K562 (cell line): ENCODE measurements around the gene NKAIN4. TPM values are rescaled to one million over a fixed set of nuclear protein-coding genes. Genes with fewer than 3 reads are reported as not detected.
A peak's percentile ranks its signal among the peaks of the same experiment; 100 is the strongest.

ENCODE experiments used
- ATAC-seq: fragments of 200-7000 bp; cut with Tn5 transposase; 3 replicates; pipeline ENCODE4 v1.9.1; 2020; ENCODE audit warnings: moderate library complexity
- BruUV-seq: library from RNA; stranded (reverse); fragments of 400-500 nt; replicated peaks from 2 replicates; lab custom pipeline; 2021; lab: Mats Ljungman, UMichigan
- CTCF ChIA-PET: fragments of 300-600 bp; formaldehyde crosslinking; extraction: SDS; loops from one replicate; lab custom pipeline; 2021; ENCODE audit warnings: low intra/inter-chr PET ratio; lab: Yijun Ruan, JAX
- POLR2A ChIA-PET: fragments of 300-600, 350-650 bp; sonication (Branson Sonifier 250); formaldehyde crosslinking; extraction: SDS; loops from one replicate; lab custom pipeline; 2021; ENCODE audit warnings: antibody characterized with exemption, inconsistent platforms; lab: Yijun Ruan, JAX
- DNase-seq, 4 experiments: peaks; one replicate each; pipeline versions ENCODE4 v3.0.0 to v3.0.0-alpha.2; 2011 to 2018; ENCODE audit warnings: low spot score in 3 of 4, mixed read lengths in 3 of 4; ENCODE audit errors: extremely low read depth in 1 of 4
- FAIRE-seq: peaks from 2 replicates; lab custom pipeline; 2011; peaks lifted over from hg19 to GRCh38; lab: Jason Lieb, UNC
- H2AFZ ChIP-seq: 2 replicates; pipeline ENCODE4 v1.6.0; 2011; ENCODE audit warnings: low read depth, low read length, control low read depth, inconsistent platforms
- H3K27ac ChIP-seq: fragments of 200-600 bp; 3 replicates; pipeline ENCODE4 v1.8.0; 2011; ENCODE audit warnings: low read depth, mild to moderate bottlenecking, control low read depth, inconsistent platforms, low read length, moderate library complexity, mixed read lengths; ENCODE audit errors: extremely low read depth
- H3K27me3 ChIP-seq, 2 experiments: fragments of 300-600 bp in 1 of 2; 2 replicates in 1 of 2; 3 replicates in 1 of 2; pipeline versions ENCODE4 v1.6.0 to v1.8.0; 2011; ENCODE audit warnings: inconsistent platforms in 2 of 2, low read length in 2 of 2, mild to moderate bottlenecking in 1 of 2, mixed read lengths in 1 of 2, moderate library complexity in 1 of 2; ENCODE audit not compliant: control insufficient read depth in 2 of 2, insufficient read depth in 2 of 2
- H3K36me3 ChIP-seq: fragments of 300-600 bp; 3 replicates; pipeline ENCODE4 v1.8.0; 2011; ENCODE audit warnings: mild to moderate bottlenecking, low read length, inconsistent platforms; ENCODE audit not compliant: control insufficient read depth, insufficient read depth
- H3K4me1 ChIP-seq, 2 experiments: fragments of 200-600 bp in 1 of 2; replicated peaks in 1 of 2; 2 replicates in 1 of 2; 3 replicates in 1 of 2; pipeline versions ENCODE4 v1.5.1 to v1.8.0; 2011; ENCODE audit warnings: inconsistent platforms in 2 of 2, low read length in 2 of 2, mild to moderate bottlenecking in 1 of 2, mixed read lengths in 1 of 2, moderate library complexity in 1 of 2; ENCODE audit not compliant: control insufficient read depth in 2 of 2, insufficient read depth in 2 of 2
- H3K4me2 ChIP-seq: 2 replicates; pipeline ENCODE4 v1.6.1; 2011; ENCODE audit warnings: low read length, control low read depth, inconsistent platforms, mixed read lengths; ENCODE audit not compliant: insufficient read depth
- H3K4me3 ChIP-seq: fragments of 200-600 bp; sonication (generic), shearing (Covaris generic); 2 replicates; pipeline ENCODE4 v1.5.1; 2016; ENCODE audit warnings: control low read depth, inconsistent platforms
- H3K79me2 ChIP-seq: fragments of 200-600 bp; 3 replicates; pipeline ENCODE4 v1.8.0; 2011; ENCODE audit warnings: low read length, inconsistent platforms; ENCODE audit not compliant: control insufficient read depth, insufficient read depth
- H3K9ac ChIP-seq, 2 experiments: 2 replicates each; pipeline versions ENCODE4 v1.6.0 to v1.6.1; 2011; ENCODE audit warnings: low read depth in 2 of 2, low read length in 2 of 2, control low read depth in 1 of 2, inconsistent platforms in 1 of 2, mild to moderate bottlenecking in 1 of 2, mixed read lengths in 1 of 2; ENCODE audit not compliant: insufficient read depth in 1 of 2
- H3K9me1 ChIP-seq: one replicate; pipeline ENCODE4 v1.6.0; 2011; ENCODE audit warnings: inconsistent platforms, mild to moderate bottlenecking, low read length, moderate library complexity; ENCODE audit not compliant: control insufficient read depth, insufficient read depth
- H3K9me3 ChIP-seq: replicated peaks from 2 replicates; pipeline ENCODE4 v1.5.1; 2011; ENCODE audit warnings: low read depth, low read length, inconsistent platforms; ENCODE audit not compliant: control insufficient read depth, insufficient read depth
- H4K20me1 ChIP-seq: replicated peaks from 2 replicates; pipeline ENCODE4 v1.6.1; 2011; ENCODE audit warnings: low read length, inconsistent platforms, mixed read lengths; ENCODE audit not compliant: control insufficient read depth, insufficient read depth
- CSDE1 ChIP-seq, 2 experiments: fragments of 450-650 bp; IDR thresholded peaks; 2 replicates each; pipeline ENCODE4 v1.6.1; 2016; ENCODE audit warnings: mild to moderate bottlenecking in 1 of 2
- GABPB1 ChIP-seq: sonication (generic); formaldehyde crosslinking; IDR thresholded peaks from 2 replicates; pipeline ENCODE4 v1.8.0; 2022; ENCODE audit warnings: mild to moderate bottlenecking, missing genetic modification reagents
- NFE2 ChIP-seq: IDR thresholded peaks from 2 replicates; pipeline ENCODE4 v1.6.1; 2014; ENCODE audit warnings: antibody characterized with exemption, low read depth
- POLR2AphosphoS2 ChIP-seq: IDR thresholded peaks from 2 replicates; pipeline ENCODE4 v1.6.1; 2012; ENCODE audit warnings: low read length, improper control_type of control experiment
- POLR2G ChIP-seq: fragments of 200-400 bp; formaldehyde crosslinking; IDR thresholded peaks from 2 replicates; pipeline ENCODE4 v1.6.1; 2017; ENCODE audit warnings: low read depth, mild to moderate bottlenecking, antibody characterized with exemption, low read length, moderate library complexity
- YY1 ChIP-seq, 3 experiments: IDR thresholded peaks; 2 replicates each; pipeline ENCODE4 v1.6.1; 2011; ENCODE audit warnings: low read length in 2 of 3, mild to moderate bottlenecking in 2 of 3, moderate library complexity in 2 of 3, borderline replicate concordance in 1 of 3, control low read depth in 1 of 3, low read depth in 1 of 3; ENCODE audit not compliant: insufficient read depth in 3 of 3, insufficient replicate concordance in 2 of 3, control insufficient read depth in 1 of 3, insufficient read length in 1 of 3; ENCODE audit errors: extremely low read depth in 1 of 3
- ZNF41 ChIP-seq: fragments of 250-450 bp; sonication (Bioruptor Pico); conservative IDR thresholded peaks from 2 replicates; pipeline ENCODE4 v1.4.0; 2020; ENCODE audit warnings: mild to moderate bottlenecking
- WGBS: fragments of 100-300 bp; shearing (Covaris generic); methylation state at CpG from one replicate; pipeline ENCODE4 v1.1.6; 2016; ENCODE audit warnings: low coverage, mixed read lengths; ENCODE audit not compliant: insufficient coverage; ENCODE audit errors: missing lambda C conversion rate; 5-methylcytosine and 5-hydroxymethylcytosine counted together
- in situ Hi-C: fragments of 300-500 bp; cut with MboI; formaldehyde crosslinking; loops from 4 replicates; pipeline ENCODE4 v1.15.0; 2018; ENCODE audit warnings: inconsistent platforms, mixed read lengths
- intact Hi-C: fragments of 100-400 bp; cut with micrococcal nuclease; formaldehyde crosslinking; loops from 2 replicates; pipeline ENCODE4 v1.14.2; 2022
- polyA plus RNA-seq, 8 experiments: library from polyadenylated mRNA; depleted of rRNA in 4 of 8; stranded (reverse) in 5 of 8; unstranded in 3 of 8; fragments of >200 nt; fragmentation: Nextera tagmentation in 2 of 8; fragmentation: Illumina TruSeq in 1 of 8; extraction: Ambion mirVana in 2 of 8; extraction: Trizol in 1 of 8; gene quantifications; 2 replicates each; pipeline versions ENCODE4 v1.2.1 to v1.2.3, GENCODE V29; 2011 to 2014; ENCODE audit warnings: inconsistent platforms in 1 of 8, missing spikeins in 1 of 8
- total RNA-seq, 7 experiments: library from RNA; depleted of rRNA in 6 of 7; stranded (reverse); fragments of >200 nt in 6 of 7; fragmentation: Illumina TruSeq in 2 of 7; extraction: Trizol in 2 of 7; gene quantifications; 2 replicates each; pipeline versions ENCODE4 v1.2.1 to v1.2.3, GENCODE V29; 2011 to 2021; ENCODE audit warnings: low replicate concordance in 1 of 7
- TF ChIP-seq, protein P1 (sequence below): fragments of 450-650 bp; formaldehyde crosslinking; IDR thresholded peaks from 2 replicates; pipeline ENCODE4 v1.4.0; 2020; ENCODE audit warnings: mild to moderate bottlenecking, moderate library complexity
- TF ChIP-seq, protein P2 (sequence below): sonication (generic); formaldehyde crosslinking; IDR thresholded peaks from 2 replicates; pipeline ENCODE4 v1.8.1; 2023; ENCODE audit warnings: mild to moderate bottlenecking, missing genetic modification reagents

NKAIN4 gene
- total and polyA plus RNA-seq, 9 of the 15 experiments (the other 6 are each of a cell fraction or from before 2014, with no cell fraction given): not detected

DNA sequence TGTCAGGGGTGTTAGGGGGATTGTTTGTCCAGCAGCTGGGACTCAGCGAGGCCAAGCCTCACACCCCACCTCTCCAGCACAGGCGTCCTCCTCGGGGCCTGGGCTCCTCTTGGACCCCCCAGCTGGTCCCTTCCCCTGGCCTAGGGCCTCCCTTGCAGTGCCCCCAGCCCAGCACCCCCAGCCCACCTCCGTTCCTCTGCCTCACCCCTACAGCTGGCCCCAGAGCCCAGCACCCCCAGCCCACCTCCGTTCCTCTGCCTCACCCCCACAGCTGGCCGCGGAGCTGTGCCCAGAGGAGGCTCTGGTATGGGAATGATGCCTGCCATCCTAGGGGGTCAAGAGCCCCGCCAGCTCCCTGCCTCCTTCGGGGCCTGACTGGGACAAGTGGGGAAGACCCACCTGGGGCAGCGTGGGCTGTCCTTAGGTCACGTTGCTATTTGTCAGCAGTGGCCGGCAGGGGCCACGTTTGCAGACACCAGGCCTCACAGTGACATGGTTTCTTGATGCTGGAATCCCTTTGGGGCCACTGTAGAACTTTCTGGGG, 30.8 kb upstream of the NKAIN4 start:
- Histone ChIP-seq H2AFZ (no peak overlapping the region), H3K27me3 (no peaks in the 10 kb centered on the region), H4K20me1 (peaks cover 6% of the 10 kb centered on the region; the same call in 1 of the 2 replicates), H3K4me3 (no peak overlapping the region), H3K9me1 (peaks cover 3% of the 10 kb centered on the region), H3K36me3 (peaks cover 73% of the 10 kb centered on the region; the same call in 2 of the 3 replicates), H3K9me3 (no peaks in the 10 kb centered on the region), H3K9ac (no peak overlapping the region; a peak in 1 of 4 replicates), H3K27ac (no peak overlapping the region), H3K79me2 (no peaks in the 10 kb centered on the region), H3K4me2 (no peak overlapping the region), H3K4me1 (peaks cover 0 to 39% of the 10 kb centered on the region in 2 experiments; a peak in 2 of 5 replicates)
- TF ChIP-seq POLR2G (0 out of 2 replicates have a peak, but pooled peaks have one; percentile 1), NFE2 (no peak)
- FAIRE-seq (no peak), ATAC-seq (no peak), DNase-seq (no peak)
- POLR2A ChIA-PET: interaction anchor here (0.6 to 4.9 kb wide), 4 partner anchors 9 to 666 kb away, joined by 3 to 24 read pairs (median 3); partner anchors contain the start of gene ARFGAP1
- BruUV-seq: no TSS peak
- intact Hi-C loops (no loop called here), in situ Hi-C loops (no loop called here)
- WGBS: 77% methylated on average over 8 of the region's 13 CpGs
- CTCF ChIA-PET: interaction anchor here (0.6 kb wide), 1 partner anchor 10 kb away, joined by 3 read pairs; no protein-coding TSS in a partner anchor

DNA sequence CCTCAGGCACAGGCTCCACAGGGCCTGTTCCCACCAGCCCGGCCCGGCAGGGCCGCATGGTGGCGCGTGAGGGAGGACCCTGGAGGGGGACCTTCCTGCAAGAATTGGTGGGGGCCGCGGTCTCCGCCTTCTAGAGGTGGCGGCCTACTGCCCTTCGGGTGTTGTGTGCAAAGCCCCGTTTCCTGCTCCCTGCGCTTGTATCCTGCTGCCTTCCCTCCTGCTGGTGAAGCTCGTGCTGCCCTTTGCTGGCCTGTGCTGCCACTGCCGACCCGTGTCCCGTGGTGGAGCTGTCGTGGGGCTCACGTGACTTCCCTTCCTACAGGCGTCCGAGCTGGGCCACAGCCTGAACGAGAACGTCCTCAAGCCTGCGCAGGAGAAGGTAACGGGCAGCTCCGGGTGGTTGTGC, 30.3 kb upstream of the NKAIN4 start:
- ATAC-seq (no peak; the same call in 2 of the 3 replicates), FAIRE-seq (no peak), DNase-seq (no peak)
- no peaks in the 10 kb centered on the region for H3K9me1 ChIP-seq
- in situ Hi-C loops (no loop called here), intact Hi-C loops (no loop called here)
- peaks cover 5% of the 10 kb centered on the region; the same call in 1 of the 2 replicates for H4K20me1 ChIP-seq
- H3K9me3 ChIP-seq: no peaks in the 10 kb centered on the region
- no peak overlapping the region for H3K9ac ChIP-seq
- H3K79me2 ChIP-seq: no peaks in the 10 kb centered on the region
- H3K27me3 ChIP-seq: no peaks in the 10 kb centered on the region
- no peak overlapping the region for H2AFZ ChIP-seq
- no TSS peak for BruUV-seq
- 85% methylated on average over 16 of the region's 25 CpGs for WGBS
- peaks cover 74% of the 10 kb centered on the region; the same call in 2 of the 3 replicates for H3K36me3 ChIP-seq
- CTCF ChIA-PET: interaction anchor here (0.6 kb wide), 1 partner anchor 9 kb away, joined by 3 read pairs; no protein-coding TSS in a partner anchor
- no peak for TF ChIP-seq YY1 (IDR thresholded peaks at IDR 0.05; ENCODE audit: borderline replicate concordance in 1 of 3, control insufficient read depth in 1 of 3, extremely low read depth in 1 of 3, insufficient read depth in 3 of 3, insufficient read length in 1 of 3, insufficient replicate concordance in 2 of 3, low read depth in 1 of 3, low read length in 2 of 3)
- TF ChIP-seq, protein P1, sequence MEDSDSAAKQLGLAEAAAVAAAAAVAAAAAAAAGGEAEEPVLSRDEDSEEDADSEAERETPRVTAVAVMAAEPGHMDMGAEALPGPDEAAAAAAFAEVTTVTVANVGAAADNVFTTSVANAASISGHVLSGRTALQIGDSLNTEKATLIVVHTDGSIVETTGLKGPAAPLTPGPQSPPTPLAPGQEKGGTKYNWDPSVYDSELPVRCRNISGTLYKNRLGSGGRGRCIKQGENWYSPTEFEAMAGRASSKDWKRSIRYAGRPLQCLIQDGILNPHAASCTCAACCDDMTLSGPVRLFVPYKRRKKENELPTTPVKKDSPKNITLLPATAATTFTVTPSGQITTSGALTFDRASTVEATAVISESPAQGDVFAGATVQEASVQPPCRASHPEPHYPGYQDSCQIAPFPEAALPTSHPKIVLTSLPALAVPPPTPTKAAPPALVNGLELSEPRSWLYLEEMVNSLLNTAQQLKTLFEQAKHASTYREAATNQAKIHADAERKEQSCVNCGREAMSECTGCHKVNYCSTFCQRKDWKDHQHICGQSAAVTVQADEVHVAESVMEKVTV (CRISPR knock-in tag): no peak
- TF ChIP-seq, protein P2, sequence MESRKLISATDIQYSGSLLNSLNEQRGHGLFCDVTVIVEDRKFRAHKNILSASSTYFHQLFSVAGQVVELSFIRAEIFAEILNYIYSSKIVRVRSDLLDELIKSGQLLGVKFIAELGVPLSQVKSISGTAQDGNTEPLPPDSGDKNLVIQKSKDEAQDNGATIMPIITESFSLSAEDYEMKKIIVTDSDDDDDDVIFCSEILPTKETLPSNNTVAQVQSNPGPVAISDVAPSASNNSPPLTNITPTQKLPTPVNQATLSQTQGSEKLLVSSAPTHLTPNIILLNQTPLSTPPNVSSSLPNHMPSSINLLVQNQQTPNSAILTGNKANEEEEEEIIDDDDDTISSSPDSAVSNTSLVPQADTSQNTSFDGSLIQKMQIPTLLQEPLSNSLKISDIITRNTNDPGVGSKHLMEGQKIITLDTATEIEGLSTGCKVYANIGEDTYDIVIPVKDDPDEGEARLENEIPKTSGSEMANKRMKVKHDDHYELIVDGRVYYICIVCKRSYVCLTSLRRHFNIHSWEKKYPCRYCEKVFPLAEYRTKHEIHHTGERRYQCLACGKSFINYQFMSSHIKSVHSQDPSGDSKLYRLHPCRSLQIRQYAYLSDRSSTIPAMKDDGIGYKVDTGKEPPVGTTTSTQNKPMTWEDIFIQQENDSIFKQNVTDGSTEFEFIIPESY (CRISPR knock-in tag): peak; percentile 47; the same call in 1 of the 2 replicates
- TF ChIP-seq ZNF41 (CRISPR knock-in tag): no peak
- 0 out of 2 replicates have a peak, but pooled peaks have one; percentile 26 for TF ChIP-seq POLR2AphosphoS2
- TF ChIP-seq POLR2G: peak; percentile 64
- TF ChIP-seq GABPB1 (CRISPR knock-in tag): no peak
- no peak for TF ChIP-seq CSDE1 (IDR thresholded peaks at IDR 0.05)
- POLR2A ChIA-PET: interaction anchor here (0.6 to 4.9 kb wide), 4 partner anchors 11 to 667 kb away, joined by 3 to 24 read pairs (median 3); partner anchors contain the start of gene ARFGAP1
- H3K4me3 ChIP-seq: no peak overlapping the region
- H3K27ac ChIP-seq: no peak overlapping the region
- peaks cover 0 to 35% of the 10 kb centered on the region in 2 experiments; a peak in 2 of 5 replicates for H3K4me1 ChIP-seq
- no peak overlapping the region for H3K4me2 ChIP-seq
